DND-41 (cell line): Measurements from ENCODE around the gene FKBP8.

ENCODE experiments used
- ATAC-seq: fragments of 200-7000 bp; cut with Tn5 transposase; 3 replicates; pipeline ENCODE4 v1.9.1; 2021; ENCODE audit warnings: low read depth; ENCODE audit not compliant: insufficient read depth
- DNase-seq: peaks from one replicate; pipeline ENCODE4 v3.0.0-alpha.2; 2020
- H2AFZ ChIP-seq: 2 replicates; pipeline ENCODE4 v1.6.0; 2012; ENCODE audit warnings: low read depth, low read length
- H3K27ac ChIP-seq: 2 replicates; pipeline ENCODE4 v1.5.1; 2012; ENCODE audit warnings: low read length, inconsistent platforms
- H3K27me3 ChIP-seq: fragments of 200-600 bp; sonication (generic); 2 replicates; pipeline ENCODE4 v1.6.0; 2012; ENCODE audit warnings: low read length, mild to moderate bottlenecking, inconsistent platforms; ENCODE audit not compliant: insufficient read depth, poor library complexity
- H3K36me3 ChIP-seq: 2 replicates; pipeline ENCODE4 v1.5.1; 2012; ENCODE audit warnings: low read length, inconsistent platforms; ENCODE audit not compliant: insufficient read depth
- H3K4me1 ChIP-seq: 2 replicates; pipeline ENCODE4 v1.5.1; 2012; ENCODE audit warnings: mild to moderate bottlenecking, low read length; ENCODE audit not compliant: insufficient read depth
- H3K4me2 ChIP-seq: 2 replicates; pipeline ENCODE4 v1.6.0; 2012; ENCODE audit warnings: mild to moderate bottlenecking, moderate library complexity, low read length, inconsistent platforms; ENCODE audit not compliant: insufficient read depth
- H3K4me3 ChIP-seq, 2 experiments: fragments of 200-600 bp in 1 of 2; shearing (Covaris generic) in 1 of 2; 2 replicates each; pipeline ENCODE4 v1.5.1; 2012 to 2016; ENCODE audit warnings: inconsistent platforms in 2 of 2, low read length in 2 of 2, mild to moderate bottlenecking in 2 of 2, low read depth in 1 of 2, moderate library complexity in 1 of 2
- H3K79me2 ChIP-seq: 2 replicates; pipeline ENCODE4 v1.6.0; 2012; ENCODE audit warnings: low read length, inconsistent platforms; ENCODE audit not compliant: insufficient read depth
- H3K9ac ChIP-seq: 2 replicates; pipeline ENCODE4 v1.6.0; 2012; ENCODE audit warnings: low read depth, mild to moderate bottlenecking, inconsistent platforms, low read length, moderate library complexity
- H3K9me3 ChIP-seq: 2 replicates; pipeline ENCODE4 v1.5.1; 2012; ENCODE audit warnings: low read length, moderate library complexity, mild to moderate bottlenecking, inconsistent platforms; ENCODE audit not compliant: insufficient read depth, severe bottlenecking
- H4K20me1 ChIP-seq: 2 replicates; pipeline ENCODE4 v1.6.0; 2012; ENCODE audit warnings: low read length; ENCODE audit not compliant: insufficient read depth
- EZH2 ChIP-seq: IDR thresholded peaks from 3 replicates; pipeline ENCODE4 v1.6.1; 2012; ENCODE audit warnings: borderline replicate concordance, low read depth, mild to moderate bottlenecking, moderate library complexity, low read length, inconsistent platforms; ENCODE audit not compliant: severe bottlenecking
- TF ChIP-seq, protein P1 (sequence below): IDR thresholded peaks from 2 replicates; pipeline ENCODE4 v1.5.1; 2012; ENCODE audit warnings: borderline replicate concordance, low read length, moderate library complexity, mild to moderate bottlenecking; ENCODE audit not compliant: poor library complexity, severe bottlenecking; ENCODE audit errors: extremely low read depth

The FKBP8 gene

DNA sequence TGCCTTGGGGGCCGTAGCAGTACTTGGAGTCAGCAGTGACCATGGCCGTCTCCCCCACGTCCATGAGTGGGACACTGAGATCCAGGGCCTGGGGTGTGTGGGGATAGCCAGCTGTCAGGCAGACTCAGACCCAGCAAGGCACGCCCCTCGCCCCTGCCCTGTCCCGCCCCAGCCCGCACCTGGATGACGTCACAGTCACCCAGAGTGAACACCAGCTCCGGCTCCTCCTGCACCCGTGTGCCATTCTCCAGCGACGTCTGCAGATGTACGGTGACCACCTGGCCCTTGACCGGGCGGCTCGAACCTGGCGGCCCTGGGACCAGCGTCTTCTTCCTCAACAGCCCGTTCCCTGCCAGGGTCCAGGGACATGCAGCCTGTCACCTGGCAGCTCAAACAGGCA lies 4.0 kb downstream of the FKBP8 start:
- no peaks in the 10 kb centered on the region for H3K27me3 ChIP-seq
- peaks cover 65% of the 10 kb centered on the region for H3K36me3 ChIP-seq
- ATAC-seq = no peak
- TF ChIP-seq, protein P1, sequence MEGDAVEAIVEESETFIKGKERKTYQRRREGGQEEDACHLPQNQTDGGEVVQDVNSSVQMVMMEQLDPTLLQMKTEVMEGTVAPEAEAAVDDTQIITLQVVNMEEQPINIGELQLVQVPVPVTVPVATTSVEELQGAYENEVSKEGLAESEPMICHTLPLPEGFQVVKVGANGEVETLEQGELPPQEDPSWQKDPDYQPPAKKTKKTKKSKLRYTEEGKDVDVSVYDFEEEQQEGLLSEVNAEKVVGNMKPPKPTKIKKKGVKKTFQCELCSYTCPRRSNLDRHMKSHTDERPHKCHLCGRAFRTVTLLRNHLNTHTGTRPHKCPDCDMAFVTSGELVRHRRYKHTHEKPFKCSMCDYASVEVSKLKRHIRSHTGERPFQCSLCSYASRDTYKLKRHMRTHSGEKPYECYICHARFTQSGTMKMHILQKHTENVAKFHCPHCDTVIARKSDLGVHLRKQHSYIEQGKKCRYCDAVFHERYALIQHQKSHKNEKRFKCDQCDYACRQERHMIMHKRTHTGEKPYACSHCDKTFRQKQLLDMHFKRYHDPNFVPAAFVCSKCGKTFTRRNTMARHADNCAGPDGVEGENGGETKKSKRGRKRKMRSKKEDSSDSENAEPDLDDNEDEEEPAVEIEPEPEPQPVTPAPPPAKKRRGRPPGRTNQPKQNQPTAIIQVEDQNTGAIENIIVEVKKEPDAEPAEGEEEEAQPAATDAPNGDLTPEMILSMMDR = no peak
- TF ChIP-seq EZH2 = no peak
- H3K9me3 ChIP-seq = no peaks in the 10 kb centered on the region
- DNase-seq = no peak
- peaks cover 3% of the 10 kb centered on the region; the same call in 1 of the 2 replicates for H4K20me1 ChIP-seq
- H3K79me2 ChIP-seq = peaks cover 19% of the 10 kb centered on the region
- no peak overlapping the region for H3K9ac ChIP-seq
- no peak overlapping the region for H3K4me3 ChIP-seq
- peaks cover 20% of the 10 kb centered on the region for H3K4me1 ChIP-seq
- H2AFZ ChIP-seq = no peak overlapping the region
- H3K27ac ChIP-seq = no peak overlapping the region
- no peak overlapping the region for H3K4me2 ChIP-seq

DNA sequence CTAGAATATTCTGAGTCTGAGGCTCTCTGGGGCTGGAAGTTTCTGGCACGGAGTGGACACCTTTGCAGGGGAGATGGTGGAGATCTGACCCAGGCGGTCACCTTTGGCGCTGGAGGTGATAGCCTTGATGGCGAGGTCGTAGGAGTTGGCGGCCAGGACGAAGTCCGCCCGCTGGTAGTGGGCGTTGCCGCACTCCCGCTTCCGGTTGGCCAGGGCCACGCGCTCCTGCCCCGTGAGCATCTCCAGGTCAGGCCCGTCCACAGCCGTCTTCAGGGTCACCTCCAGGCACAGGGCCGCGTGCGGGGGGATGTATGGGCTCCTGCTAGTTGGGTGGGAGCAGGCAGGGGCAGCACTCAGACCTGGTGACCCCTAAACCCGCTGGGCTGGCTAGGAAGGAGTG lies 5.3 kb downstream of the FKBP8 start:
- peaks cover 4% of the 10 kb centered on the region; the same call in 1 of the 2 replicates for H4K20me1 ChIP-seq
- H3K27me3 ChIP-seq = no peaks in the 10 kb centered on the region

DNA sequence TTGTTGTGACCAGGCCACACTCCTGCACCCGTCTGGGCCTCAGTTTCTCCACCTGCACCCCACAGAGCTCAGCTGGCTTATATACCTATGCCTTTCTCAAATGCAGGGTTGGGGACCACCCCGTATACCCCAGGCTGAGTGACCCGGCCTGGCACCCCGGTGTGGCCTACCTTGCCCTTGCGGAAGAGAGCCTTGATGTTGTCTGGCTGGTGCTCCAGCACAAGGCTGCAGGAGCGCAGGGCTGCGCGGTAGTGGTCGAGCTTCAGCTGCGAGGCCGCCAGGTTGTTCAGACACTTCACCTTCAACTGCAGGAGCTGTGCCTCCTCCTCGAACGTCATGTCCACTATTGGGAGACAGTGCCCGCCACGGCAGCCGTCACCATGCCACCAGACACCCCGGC lies 5.9 kb downstream of the FKBP8 start:
- H4K20me1 ChIP-seq = peaks cover 6% of the 10 kb centered on the region; the same call in 1 of the 2 replicates
- H2AFZ ChIP-seq = no peak overlapping the region
- peaks cover 14% of the 10 kb centered on the region for H3K79me2 ChIP-seq
- TF ChIP-seq, protein P1 = no peak
- no peak for TF ChIP-seq EZH2
- no peaks in the 10 kb centered on the region for H3K9me3 ChIP-seq
- H3K4me3 ChIP-seq = no peak overlapping the region
- no peak for DNase-seq
- H3K27me3 ChIP-seq = no peaks in the 10 kb centered on the region
- peaks cover 76% of the 10 kb centered on the region for H3K36me3 ChIP-seq
- no peak overlapping the region for H3K27ac ChIP-seq
- no peak overlapping the region for H3K9ac ChIP-seq
- no peak for ATAC-seq
- H3K4me2 ChIP-seq = no peak overlapping the region
- peaks cover 9% of the 10 kb centered on the region for H3K4me1 ChIP-seq

More for the DNA sequence above, 5.3 kb downstream of the FKBP8 start:
- H3K4me3 ChIP-seq = no peak overlapping the region
- H3K4me2 ChIP-seq = no peak overlapping the region
- DNase-seq (no peak), ATAC-seq (no peak)
- H3K36me3 ChIP-seq = peaks cover 69% of the 10 kb centered on the region
- no peak overlapping the region for H2AFZ ChIP-seq
- no peak overlapping the region for H3K9ac ChIP-seq
- no peaks in the 10 kb centered on the region for H3K9me3 ChIP-seq
- H3K4me1 ChIP-seq = peaks cover 12% of the 10 kb centered on the region
- peaks cover 19% of the 10 kb centered on the region for H3K79me2 ChIP-seq
- TF ChIP-seq, protein P1 = no peak
- no peak for TF ChIP-seq EZH2
- no peak overlapping the region for H3K27ac ChIP-seq
